HFF-Myc (cell line): ENCODE measurements around the gene CAPZA2.
"Not testable (repeated sequence)": the region's sequence is repeated elsewhere in the genome, so short reads cannot be mapped to it uniquely, and the experiment has no call there.

Source experiments
- DNase-seq: peaks from one replicate; pipeline ENCODE4 v3.0.0-alpha.2; 2011; ENCODE audit warnings: low read depth; ENCODE audit errors: extremely low read depth
- H3K4me3 ChIP-seq: replicated peaks from 2 replicates; pipeline ENCODE4 v1.5.1; 2011; ENCODE audit warnings: low read depth, mild to moderate bottlenecking, control low read depth, low read length
- CTCF ChIP-seq: IDR thresholded peaks from 2 replicates; pipeline ENCODE4 v1.5.1; 2012; ENCODE audit warnings: mild to moderate bottlenecking, low read depth, low read length, control low read depth; ENCODE audit errors: missing control alignments

Gene CAPZA2

GRCh38 chr7:116957874-116958273 is 95.5 kb downstream of the CAPZA2 start:
- TF ChIP-seq CTCF: no peak
- DNase-seq: no peak
- H3K4me3 ChIP-seq: no peak overlapping the region

GRCh38 chr7:116961966-116962673 is 99.7 kb downstream of the CAPZA2 start:
- not testable (repeated sequence) for H3K4me3 ChIP-seq, DNase-seq

GRCh38 chr7:116963234-116963633 is 100.8 kb downstream of the CAPZA2 start:
- DNase-seq: no peak
- no peak for TF ChIP-seq CTCF
- no peak overlapping the region for H3K4me3 ChIP-seq

GRCh38 chr7:116966601-116967000 is 104.2 kb downstream of the CAPZA2 start:
- no peak overlapping the region for H3K4me3 ChIP-seq
- TF ChIP-seq CTCF: no peak
- no peak for DNase-seq

GRCh38 chr7:116967254-116967922 is 105.0 kb downstream of the CAPZA2 start:
- H3K4me3 ChIP-seq: no peak overlapping the region
- TF ChIP-seq CTCF: no peak
- no peak for DNase-seq

GRCh38 chr7:116967983-116968382 is 105.6 kb downstream of the CAPZA2 start:
- no peak for TF ChIP-seq CTCF
- no peak for DNase-seq
- H3K4me3 ChIP-seq: no peak overlapping the region

- TF ChIP-seq CTCF: no peak
- no peak overlapping the region for H3K4me3 ChIP-seq
Observed at GRCh38 chr7:116968631-116969030, 106.2 kb downstream of the CAPZA2 start.

More at GRCh38 chr7:116968631-116969030, 106.2 kb downstream of the CAPZA2 start:
- DNase-seq: no peak
